OCI-LY7 (cell line): ENCODE results near the gene PSMD3. TPM values are rescaled to one million over a fixed set of nuclear protein-coding genes. Genes with fewer than 3 reads are reported as not detected.
"Not testable (repeated sequence)": the region's sequence is repeated elsewhere in the genome, so short reads cannot be mapped to it uniquely, and the experiment has no call there.

Experiments
- BruUV-seq: library from RNA; stranded (reverse); fragments of 400-500 nt; replicated peaks from 2 replicates; lab custom pipeline; 2021; lab: Mats Ljungman, UMichigan
- CTCF ChIA-PET: fragments of 300-600 bp; sonication (Branson Sonifier 250); formaldehyde crosslinking; loops from one replicate; lab custom pipeline; 2022; ENCODE audit warnings: antibody characterized with exemption; ENCODE audit not compliant: unreplicated experiment; lab: Charles Lee
- POLR2A ChIA-PET: fragments of 300-600 bp; sonication (Branson Sonifier 250); formaldehyde crosslinking; loops from one replicate; lab custom pipeline; 2022; ENCODE audit warnings: antibody characterized with exemption; lab: Charles Lee
- DNase-seq: peaks from one replicate; pipeline ENCODE4 v3.0.0-alpha.2; 2015; ENCODE audit warnings: low spot score
- H2AFZ ChIP-seq: fragments of 200-600 bp; sonication (generic), shearing (Covaris generic); 2 replicates; pipeline ENCODE4 v1.6.1; 2014; ENCODE audit warnings: mild to moderate bottlenecking, antibody characterized with exemption, low read length, moderate library complexity
- H3K27ac ChIP-seq: fragments of 200-600 bp; sonication (generic); 2 replicates; pipeline ENCODE4 v1.5.1; 2014; ENCODE audit warnings: mixed run types, low read depth, mild to moderate bottlenecking, moderate library complexity, low read length, inconsistent platforms; ENCODE audit not compliant: poor library complexity, severe bottlenecking
- H3K36me3 ChIP-seq: fragments of 200-600 bp; sonication (generic); 2 replicates; pipeline ENCODE4 v1.6.1; 2014; ENCODE audit warnings: mild to moderate bottlenecking, antibody characterized with exemption, low read length, moderate library complexity, mixed read lengths; ENCODE audit not compliant: insufficient read depth
- H3K4me1 ChIP-seq: fragments of 200-600 bp; sonication (generic); 2 replicates; pipeline ENCODE4 v1.5.1; 2014; ENCODE audit warnings: mild to moderate bottlenecking, low read length; ENCODE audit not compliant: insufficient read depth, poor library complexity, severe bottlenecking
- H3K4me2 ChIP-seq: fragments of 200-600 bp; sonication (generic); 2 replicates; pipeline ENCODE4 v1.6.1; 2014; ENCODE audit warnings: mild to moderate bottlenecking, low read length
- H3K4me3 ChIP-seq: fragments of 200-600 bp; sonication (generic); 2 replicates; pipeline ENCODE4 v1.5.1; 2014; ENCODE audit warnings: mild to moderate bottlenecking, low read depth, low read length; ENCODE audit not compliant: poor library complexity, severe bottlenecking
- H3K79me2 ChIP-seq: fragments of 200-600 bp; sonication (generic); 2 replicates; pipeline ENCODE4 v1.6.1; 2016; ENCODE audit warnings: low read depth, mild to moderate bottlenecking, low read length, moderate library complexity, mixed read lengths; ENCODE audit not compliant: insufficient read depth
- H3K9me2 ChIP-seq: fragments of 200-600 bp; sonication (generic); 2 replicates; pipeline ENCODE4 v1.6.1; 2016; ENCODE audit warnings: mild to moderate bottlenecking, low read length, mixed read lengths; ENCODE audit not compliant: insufficient read depth
- H3K9me3 ChIP-seq: fragments of 200-600 bp; sonication (generic); 2 replicates; pipeline ENCODE4 v1.6.1; 2014; ENCODE audit warnings: mild to moderate bottlenecking, mixed run types, low read length, mixed read lengths
- H4K20me1 ChIP-seq: fragments of 200-600 bp; sonication (generic); 2 replicates; pipeline ENCODE4 v1.6.1; 2014; ENCODE audit warnings: mild to moderate bottlenecking, antibody characterized with exemption, low read length, moderate library complexity, mixed read lengths; ENCODE audit not compliant: insufficient read depth
- EZH2phosphoT487 ChIP-seq: fragments of 200-600 bp; sonication (generic); IDR thresholded peaks from 2 replicates; pipeline ENCODE4 v1.6.1; 2018; ENCODE audit warnings: low read depth, borderline replicate concordance, mild to moderate bottlenecking, mixed run types, antibody characterized with exemption, low read length, moderate library complexity, mixed read lengths
- intact Hi-C: fragments of 100-400 bp; cut with micrococcal nuclease; formaldehyde crosslinking; loops from one replicate; pipeline ENCODE4 v1.10.0; 2022; ENCODE audit not compliant: unreplicated experiment
- total RNA-seq, 2 experiments: library from RNA; depleted of rRNA in 1 of 2; stranded (reverse); fragments of >200 nt in 1 of 2; shearing (Covaris generic) in 1 of 2; gene quantifications; 2 replicates each; pipeline ENCODE4 v1.2.3, GENCODE V29; 2014 to 2022
- TF ChIP-seq, protein P1 (sequence below): fragments of 200-600 bp; sonication (generic); conservative IDR thresholded peaks from 2 replicates; pipeline ENCODE4 v1.5.1; 2014; ENCODE audit warnings: mild to moderate bottlenecking, antibody characterized with exemption, low read length, moderate library complexity, mixed read lengths

The PSMD3 gene
- total RNA-seq, 2 experiments from 2014 or later: 149 to 150 TPM

DNA sequence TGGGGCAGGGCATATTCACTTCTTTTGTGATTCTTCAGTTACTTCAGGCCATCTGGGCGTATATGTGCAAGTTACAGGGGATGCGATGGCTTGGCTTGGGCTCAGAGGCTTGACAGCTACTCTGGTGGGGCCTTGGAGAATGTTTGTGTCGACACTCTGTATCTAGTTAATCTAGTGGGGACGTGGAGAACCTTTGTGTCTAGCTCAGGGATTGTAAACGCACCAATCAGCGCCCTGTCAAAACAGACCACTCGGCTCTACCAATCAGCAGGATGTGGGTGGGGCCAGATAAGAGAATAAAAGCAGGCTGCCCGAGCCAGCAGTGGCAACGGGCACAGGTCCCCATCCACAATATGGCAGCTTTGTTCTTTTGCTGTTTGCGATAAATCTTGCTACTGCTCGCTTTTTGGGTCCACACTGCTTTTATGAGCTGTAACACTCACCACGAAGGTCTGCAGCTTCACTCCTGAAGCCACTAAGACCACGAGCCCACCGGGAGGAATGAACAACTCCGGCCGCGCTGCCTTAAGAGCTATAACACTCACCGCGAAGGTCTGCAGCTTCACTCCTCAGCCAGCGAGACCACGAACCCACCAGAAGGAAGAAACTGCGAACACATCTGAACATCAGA is 31.5 kb downstream of the PSMD3 start:
- H3K4me2 ChIP-seq, H4K20me1 ChIP-seq, POLR2A ChIA-PET, BruUV-seq, H3K9me2 ChIP-seq, H3K36me3 ChIP-seq, H2AFZ ChIP-seq, H3K27ac ChIP-seq, DNase-seq, H3K4me3 ChIP-seq, H3K4me1 ChIP-seq, intact Hi-C loops, H3K9me3 ChIP-seq, H3K79me2 ChIP-seq, CTCF ChIA-PET: not testable (repeated sequence)

DNA sequence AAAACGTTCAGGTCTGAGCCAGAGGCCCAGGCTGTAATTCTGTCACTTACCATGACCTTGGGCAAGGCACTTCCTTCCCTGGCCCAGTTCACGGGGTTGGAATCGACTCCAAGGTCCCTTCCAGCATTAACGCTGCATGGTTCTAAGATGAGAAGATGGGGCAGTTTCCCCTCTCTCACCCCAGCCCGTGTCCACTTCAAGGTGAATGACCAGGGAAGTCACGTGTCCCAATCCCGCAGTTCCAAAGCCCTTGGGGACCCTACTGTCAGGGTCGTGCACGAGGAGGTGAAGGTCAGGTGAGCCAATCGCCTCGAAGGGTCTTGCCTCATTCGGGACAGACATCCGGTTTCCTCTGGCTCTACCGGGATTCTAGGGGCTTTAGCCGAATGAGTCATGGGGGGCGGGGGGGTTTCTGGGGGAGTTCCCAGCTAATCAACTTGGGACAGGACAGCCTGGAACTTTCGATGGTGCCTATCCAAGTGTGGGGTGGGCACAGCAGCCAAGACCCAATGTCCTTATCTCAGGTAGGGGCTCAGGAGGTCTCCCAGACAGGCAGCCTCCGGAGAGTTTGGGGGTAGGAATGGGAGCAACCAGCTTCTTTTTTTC is 33.9 kb downstream of the PSMD3 start:
- Histone ChIP-seq H3K9me3 (no peaks in the 10 kb centered on the region), H3K79me2 (no peaks in the 10 kb centered on the region), H3K4me1 (peaks cover 8% of the 10 kb centered on the region), H4K20me1 (no peaks in the 10 kb centered on the region), H2AFZ (no peak overlapping the region), H3K36me3 (peaks cover 9% of the 10 kb centered on the region; the same call in 1 of the 2 replicates), H3K27ac (no peak overlapping the region), H3K4me2 (no peak overlapping the region), H3K9me2 (no peaks in the 10 kb centered on the region), H3K4me3 (no peak overlapping the region)
- intact Hi-C loops: no loop called here
- ChIA-PET CTCF (no interaction called here), POLR2A (interaction anchor here (1.1 kb wide), 1 partner anchor 39 kb away, joined by 3 read pairs; no protein-coding TSS in a partner anchor)
- BruUV-seq: no TSS peak
- DNase-seq: no peak
- TF ChIP-seq, protein P1, sequence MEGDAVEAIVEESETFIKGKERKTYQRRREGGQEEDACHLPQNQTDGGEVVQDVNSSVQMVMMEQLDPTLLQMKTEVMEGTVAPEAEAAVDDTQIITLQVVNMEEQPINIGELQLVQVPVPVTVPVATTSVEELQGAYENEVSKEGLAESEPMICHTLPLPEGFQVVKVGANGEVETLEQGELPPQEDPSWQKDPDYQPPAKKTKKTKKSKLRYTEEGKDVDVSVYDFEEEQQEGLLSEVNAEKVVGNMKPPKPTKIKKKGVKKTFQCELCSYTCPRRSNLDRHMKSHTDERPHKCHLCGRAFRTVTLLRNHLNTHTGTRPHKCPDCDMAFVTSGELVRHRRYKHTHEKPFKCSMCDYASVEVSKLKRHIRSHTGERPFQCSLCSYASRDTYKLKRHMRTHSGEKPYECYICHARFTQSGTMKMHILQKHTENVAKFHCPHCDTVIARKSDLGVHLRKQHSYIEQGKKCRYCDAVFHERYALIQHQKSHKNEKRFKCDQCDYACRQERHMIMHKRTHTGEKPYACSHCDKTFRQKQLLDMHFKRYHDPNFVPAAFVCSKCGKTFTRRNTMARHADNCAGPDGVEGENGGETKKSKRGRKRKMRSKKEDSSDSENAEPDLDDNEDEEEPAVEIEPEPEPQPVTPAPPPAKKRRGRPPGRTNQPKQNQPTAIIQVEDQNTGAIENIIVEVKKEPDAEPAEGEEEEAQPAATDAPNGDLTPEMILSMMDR: no peak
- TF ChIP-seq EZH2phosphoT487: no peak

DNA sequence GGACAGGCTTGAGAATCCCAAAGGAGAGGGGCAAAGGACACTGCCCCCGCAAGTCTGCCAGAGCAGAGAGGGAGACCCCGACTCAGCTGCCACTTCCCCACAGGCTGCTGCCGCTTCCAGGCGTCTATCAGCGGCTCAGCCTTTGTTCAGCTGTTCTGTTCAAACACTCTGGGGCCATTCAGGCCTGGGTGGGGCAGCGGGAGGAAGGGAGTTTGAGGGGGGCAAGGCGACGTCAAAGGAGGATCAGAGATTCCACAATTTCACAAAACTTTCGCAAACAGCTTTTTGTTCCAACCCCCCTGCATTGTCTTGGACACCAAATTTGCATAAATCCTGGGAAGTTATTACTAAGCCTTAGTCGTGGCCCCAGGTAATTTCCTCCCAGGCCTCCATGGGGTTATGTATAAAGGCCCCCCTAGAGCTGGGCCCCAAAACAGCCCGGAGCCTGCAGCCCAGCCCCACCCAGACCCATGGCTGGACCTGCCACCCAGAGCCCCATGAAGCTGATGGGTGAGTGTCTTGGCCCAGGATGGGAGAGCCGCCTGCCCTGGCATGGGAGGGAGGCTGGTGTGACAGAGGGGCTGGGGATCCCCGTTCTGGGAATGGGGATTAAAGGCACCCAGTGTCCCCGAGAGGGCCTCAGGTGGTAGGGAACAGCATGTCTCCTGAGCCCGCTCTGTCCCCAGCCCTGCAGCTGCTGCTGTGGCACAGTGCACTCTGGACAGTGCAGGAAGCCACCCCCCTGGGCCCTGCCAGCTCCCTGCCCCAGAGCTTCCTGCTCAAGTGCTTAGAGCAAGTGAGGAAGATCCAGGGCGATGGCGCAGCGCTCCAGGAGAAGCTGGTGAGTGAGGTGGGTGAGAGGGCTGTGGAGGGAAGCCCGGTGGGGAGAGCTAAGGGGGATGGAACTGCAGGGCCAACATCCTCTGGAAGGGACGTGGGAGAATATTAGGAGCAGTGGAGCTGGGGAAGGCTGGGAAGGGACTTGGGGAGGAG is 34.7 kb downstream of the PSMD3 start, which contains the start of gene CSF3:
TSS of gene CSF3 (plus strand) at position 436 of the 993 bp plus-strand sequence. CDS start at position 471, 35 bp downstream.
- Histone ChIP-seq H3K9me2 (no peaks in the 10 kb centered on the region), H4K20me1 (no peaks in the 10 kb centered on the region), H3K36me3 (peaks cover 12% of the 10 kb centered on the region; the same call in 1 of the 2 replicates), H3K4me3 (no peak within 1 kb of the TSS), H2AFZ (no peak within 1 kb of the TSS), H3K4me2 (no peak within 1 kb of the TSS), H3K4me1 (peaks cover 2% of the 10 kb centered on the region), H3K27ac (no peak within 1 kb of the TSS), H3K9me3 (no peaks in the 10 kb centered on the region), H3K79me2 (no peaks in the 10 kb centered on the region)
- intact Hi-C loops: no loop called here
- BruUV-seq: no TSS peak
- ChIA-PET POLR2A (interaction anchor here (1.1 kb wide), 1 partner anchor 38 kb away, joined by 3 read pairs; no protein-coding TSS in a partner anchor), CTCF (no interaction called here)
- TF ChIP-seq EZH2phosphoT487: no peak
- TF ChIP-seq, protein P1: no peak
- no peak for DNase-seq
